ENCODE data around the gene CALU. TPM values are rescaled to one million over a fixed set of nuclear protein-coding genes. Genes with fewer than 3 reads are reported as not detected.

The CALU gene
- total and polyA plus RNA-seq, 4 donors = 23.9 to 115 (median 99.0) TPM

DNA sequence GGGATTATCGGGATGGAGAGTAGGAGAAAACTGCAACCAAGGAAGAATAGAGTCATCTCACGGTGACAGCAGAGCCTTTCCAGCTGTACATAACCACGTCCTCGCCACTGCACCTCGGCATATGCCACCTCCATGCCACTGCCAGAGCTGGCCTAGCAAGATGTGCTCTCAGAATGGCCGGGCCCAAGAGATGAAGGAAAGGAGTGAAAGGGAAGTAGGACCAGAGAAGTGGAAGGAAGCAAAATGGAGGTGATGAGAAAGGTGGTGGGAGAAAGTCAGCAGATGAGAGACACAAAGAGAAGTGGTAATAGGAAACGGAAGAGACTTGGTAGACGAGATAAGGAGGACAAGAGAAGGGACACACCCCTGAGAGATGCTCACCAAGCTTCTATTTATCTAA is 8.0 kb upstream of the CALU start:
- no peak overlapping the region for H3K9ac ChIP-seq (ENCODE audit: insufficient read depth in 1 of 2, low read length in 2 of 2)
- TF ChIP-seq, protein P1, sequence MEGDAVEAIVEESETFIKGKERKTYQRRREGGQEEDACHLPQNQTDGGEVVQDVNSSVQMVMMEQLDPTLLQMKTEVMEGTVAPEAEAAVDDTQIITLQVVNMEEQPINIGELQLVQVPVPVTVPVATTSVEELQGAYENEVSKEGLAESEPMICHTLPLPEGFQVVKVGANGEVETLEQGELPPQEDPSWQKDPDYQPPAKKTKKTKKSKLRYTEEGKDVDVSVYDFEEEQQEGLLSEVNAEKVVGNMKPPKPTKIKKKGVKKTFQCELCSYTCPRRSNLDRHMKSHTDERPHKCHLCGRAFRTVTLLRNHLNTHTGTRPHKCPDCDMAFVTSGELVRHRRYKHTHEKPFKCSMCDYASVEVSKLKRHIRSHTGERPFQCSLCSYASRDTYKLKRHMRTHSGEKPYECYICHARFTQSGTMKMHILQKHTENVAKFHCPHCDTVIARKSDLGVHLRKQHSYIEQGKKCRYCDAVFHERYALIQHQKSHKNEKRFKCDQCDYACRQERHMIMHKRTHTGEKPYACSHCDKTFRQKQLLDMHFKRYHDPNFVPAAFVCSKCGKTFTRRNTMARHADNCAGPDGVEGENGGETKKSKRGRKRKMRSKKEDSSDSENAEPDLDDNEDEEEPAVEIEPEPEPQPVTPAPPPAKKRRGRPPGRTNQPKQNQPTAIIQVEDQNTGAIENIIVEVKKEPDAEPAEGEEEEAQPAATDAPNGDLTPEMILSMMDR (IDR thresholded peaks at IDR 0.05; ENCODE audit: control extremely low read depth, extremely low read depth) = no peak
- no peak overlapping the region for H3K27ac ChIP-seq (ENCODE audit: low read depth in 1 of 2, low read length in 1 of 2)
- H3K9me3 ChIP-seq (ENCODE audit: control insufficient read depth in 4 of 4, insufficient read depth in 3 of 4, low read length in 3 of 4) = no peaks in the 10 kb centered on the region
- peaks cover 0 to 7% (median 4%) of the 10 kb centered on the region in 3 donors for H3K27me3 ChIP-seq (ENCODE audit: control insufficient read depth in 3 of 3, insufficient read depth in 3 of 3, low read length in 2 of 3)
- 79 to 88% methylated on average over 8 of the region's 8 CpGs for WGBS, 2 donors
- H3K36me3 ChIP-seq (ENCODE audit: control insufficient read depth in 4 of 4, insufficient read depth in 4 of 4, low read length in 4 of 4) = no peaks in the 10 kb centered on the region
- peaks cover 0 to 8% (median 0%) of the 10 kb centered on the region in 5 donors for H3K4me1 ChIP-seq (ENCODE audit: control insufficient read depth in 5 of 5, insufficient read depth in 5 of 5, low read length in 5 of 5)
- no peak for ATAC-seq (ENCODE audit: insufficient read depth, low FRiP score)
- H3K4me3 ChIP-seq = no peak overlapping the region
- DNase-seq = no peak

DNA sequence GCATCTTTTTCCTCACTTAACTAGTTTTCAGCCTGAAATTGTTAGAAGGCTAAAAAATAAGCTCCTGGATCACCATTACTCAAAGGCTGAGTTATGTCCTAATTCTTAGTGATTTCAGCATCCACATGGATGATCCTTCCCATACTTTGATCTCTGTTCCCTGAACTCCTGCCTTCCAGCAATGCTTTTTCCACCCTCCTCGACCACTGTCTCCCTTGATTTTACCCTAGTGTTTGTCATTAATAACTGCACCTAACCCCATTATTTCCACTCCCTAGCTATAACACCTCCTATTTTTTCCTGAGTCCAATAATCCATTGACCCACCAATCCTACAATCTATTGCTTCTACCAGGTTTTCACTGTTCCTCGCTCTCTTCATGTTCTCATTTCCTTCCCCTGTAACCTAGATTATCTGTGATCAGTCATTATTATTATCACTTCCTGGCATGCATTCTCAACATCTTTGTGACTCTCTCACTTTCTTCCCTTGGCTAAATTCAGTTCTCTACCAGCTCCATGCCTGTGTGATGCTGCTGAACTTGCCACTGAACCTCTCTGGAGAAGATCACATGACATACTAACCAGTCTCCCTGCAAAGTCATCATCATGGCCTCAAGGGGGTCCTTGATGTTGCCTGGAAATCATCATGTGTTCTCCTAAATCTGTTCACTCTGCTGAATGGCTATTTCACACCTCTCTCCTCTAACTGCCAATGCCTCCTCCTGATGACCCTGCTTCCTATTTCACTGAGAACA is 6.5 kb upstream of the CALU start:
- 63 to 68% methylated on average over 2 of the region's 2 CpGs for WGBS, 2 donors
- TF ChIP-seq, protein P1 (IDR thresholded peaks at IDR 0.05; ENCODE audit: control extremely low read depth, extremely low read depth) = no peak
- DNase-seq = no peak
- H3K27me3 ChIP-seq (ENCODE audit: control insufficient read depth in 3 of 3, insufficient read depth in 3 of 3, low read length in 2 of 3) = peaks cover 0 to 7% (median 4%) of the 10 kb centered on the region in 3 donors
- no peaks in the 10 kb centered on the region for H3K4me1 ChIP-seq (ENCODE audit: control insufficient read depth in 5 of 5, insufficient read depth in 5 of 5, low read length in 5 of 5)
- no peak overlapping the region for H3K9ac ChIP-seq (ENCODE audit: insufficient read depth in 1 of 2, low read length in 2 of 2)
- ATAC-seq (ENCODE audit: insufficient read depth, low FRiP score) = no peak
- no peaks in the 10 kb centered on the region for H3K9me3 ChIP-seq (ENCODE audit: control insufficient read depth in 4 of 4, insufficient read depth in 3 of 4, low read length in 3 of 4)
- H3K27ac ChIP-seq (ENCODE audit: low read depth in 1 of 2, low read length in 1 of 2) = no peak overlapping the region
- no peaks in the 10 kb centered on the region for H3K36me3 ChIP-seq (ENCODE audit: control insufficient read depth in 4 of 4, insufficient read depth in 4 of 4, low read length in 4 of 4)
- no peak overlapping the region for H3K4me3 ChIP-seq

DNA sequence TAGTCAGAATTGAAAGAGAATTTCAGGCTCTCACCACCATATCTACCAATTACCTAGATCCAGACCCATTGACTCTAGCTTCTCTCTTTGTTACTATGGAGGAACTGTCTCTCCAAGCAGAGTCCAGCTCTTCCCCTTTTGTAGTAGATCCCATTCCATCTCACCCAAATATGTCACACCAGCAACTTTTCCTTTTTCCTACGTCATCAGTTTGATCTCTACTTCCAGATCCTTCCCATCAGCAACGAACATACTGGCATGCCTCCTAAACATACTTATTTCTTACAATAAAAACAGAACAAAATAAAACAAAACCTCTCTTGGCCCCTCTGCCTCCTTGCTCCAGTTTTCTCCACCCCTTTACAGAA is 5.9 kb upstream of the CALU start:
- no peaks in the 10 kb centered on the region for H3K36me3 ChIP-seq (ENCODE audit: control insufficient read depth in 4 of 4, insufficient read depth in 4 of 4, low read length in 4 of 4)
- peaks cover 0 to 7% (median 4%) of the 10 kb centered on the region in 3 donors for H3K27me3 ChIP-seq (ENCODE audit: control insufficient read depth in 3 of 3, insufficient read depth in 3 of 3, low read length in 2 of 3)
- ATAC-seq (ENCODE audit: insufficient read depth, low FRiP score) (no peak), DNase-seq (no peak)
- WGBS, 2 donors = 68 to 77% methylated on average over 2 of the region's 2 CpGs
- no peak overlapping the region for H3K27ac ChIP-seq (ENCODE audit: low read depth in 1 of 2, low read length in 1 of 2)
- H3K9me3 ChIP-seq (ENCODE audit: control insufficient read depth in 4 of 4, insufficient read depth in 3 of 4, low read length in 3 of 4) = no peaks in the 10 kb centered on the region
- H3K9ac ChIP-seq (ENCODE audit: insufficient read depth in 1 of 2, low read length in 2 of 2) = no peak overlapping the region
- TF ChIP-seq, protein P1 (IDR thresholded peaks at IDR 0.05; ENCODE audit: control extremely low read depth, extremely low read depth) = no peak
- no peak overlapping the region for H3K4me3 ChIP-seq
- H3K4me1 ChIP-seq (ENCODE audit: control insufficient read depth in 5 of 5, insufficient read depth in 5 of 5, low read length in 5 of 5) = peaks cover 0 to 3% (median 2%) of the 10 kb centered on the region in 5 donors
